Measurements from ENCODE around the gene SLCO3A1. TPM values are rescaled to one million over a fixed set of nuclear protein-coding genes. Genes with fewer than 3 reads are reported as not detected.

Gene SLCO3A1
- total and polyA plus RNA-seq, 5 donors = 37.4 to 52.0 (median 45.0) TPM

- peaks cover 14% of the 10 kb centered on the region for H3K4me1 ChIP-seq (ENCODE audit: control insufficient read depth, insufficient read depth, low read length)
- H3K27ac ChIP-seq (ENCODE audit: low read length) = peak overlapping the region; percentile 40
- H3K27me3 ChIP-seq (ENCODE audit: control insufficient read depth, insufficient read depth) = no peaks in the 10 kb centered on the region
- 81% methylated on average over 6 of the region's 6 CpGs for WGBS
- no peaks in the 10 kb centered on the region for H3K9me3 ChIP-seq (ENCODE audit: control insufficient read depth, low read length)
- H3K4me3 ChIP-seq (ENCODE audit: low read length) = no peak overlapping the region
- no peak for ATAC-seq
- intact Hi-C loops (cut with DNase I) = no loop called here
- no peak for DNase-seq
These were observed 17.5 kb downstream of the SLCO3A1 start for GRCh38 chr15:91870876-91871537.

- no peak for ATAC-seq
- Histone ChIP-seq H3K27me3 (ENCODE audit: control insufficient read depth, insufficient read depth) (no peaks in the 10 kb centered on the region), H3K27ac (ENCODE audit: low read length) (no peak overlapping the region), H3K4me3 (ENCODE audit: low read length) (no peak overlapping the region), H3K4me1 (ENCODE audit: control insufficient read depth, insufficient read depth, low read length) (peaks cover 14% of the 10 kb centered on the region), H3K9me3 (ENCODE audit: control insufficient read depth, low read length) (no peaks in the 10 kb centered on the region)
- intact Hi-C loops (cut with DNase I) = no loop called here
- 86% methylated on average over 5 of the region's 5 CpGs for WGBS
- DNase-seq = no peak
These were observed 18.3 kb downstream of the SLCO3A1 start for GRCh38 chr15:91871837-91872236.

GRCh38 chr15:91872356-91873137 is 19.0 kb downstream of the SLCO3A1 start:
- intact Hi-C loops (cut with DNase I) = no loop called here
- WGBS = 91% methylated on average over 15 of the region's 15 CpGs

GRCh38 chr15:91873138-91873536 is 19.6 kb downstream of the SLCO3A1 start:
- Histone ChIP-seq H3K9me3 (ENCODE audit: control insufficient read depth, low read length) (no peaks in the 10 kb centered on the region), H3K4me1 (ENCODE audit: control insufficient read depth, insufficient read depth, low read length) (peaks cover 16% of the 10 kb centered on the region), H3K4me3 (ENCODE audit: low read length) (no peak overlapping the region), H3K27ac (ENCODE audit: low read length) (no peak overlapping the region), H3K27me3 (ENCODE audit: control insufficient read depth, insufficient read depth) (no peaks in the 10 kb centered on the region)
- DNase-seq (no peak), ATAC-seq (no peak)
- intact Hi-C loops (cut with DNase I) = no loop called here
- WGBS = 62% methylated on average over 3 of the region's 3 CpGs

More at GRCh38 chr15:91872356-91873137, 19.0 kb downstream of the SLCO3A1 start:
- Histone ChIP-seq H3K4me1 (ENCODE audit: control insufficient read depth, insufficient read depth, low read length) (peaks cover 12% of the 10 kb centered on the region), H3K27me3 (ENCODE audit: control insufficient read depth, insufficient read depth) (no peaks in the 10 kb centered on the region), H3K9me3 (ENCODE audit: control insufficient read depth, low read length) (no peaks in the 10 kb centered on the region), H3K27ac (ENCODE audit: low read length) (no peak overlapping the region), H3K4me3 (ENCODE audit: low read length) (no peak overlapping the region)
- DNase-seq = no peak
- ATAC-seq = no peak

GRCh38 chr15:91874171-91874570 is 20.7 kb downstream of the SLCO3A1 start:
- H3K4me3 ChIP-seq (ENCODE audit: low read length) = no peak overlapping the region
- WGBS = 70% methylated on average over 3 of the region's 3 CpGs
- H3K27me3 ChIP-seq (ENCODE audit: control insufficient read depth, insufficient read depth) = no peaks in the 10 kb centered on the region
- H3K27ac ChIP-seq (ENCODE audit: low read length) = no peak overlapping the region
- peaks cover 14% of the 10 kb centered on the region for H3K4me1 ChIP-seq (ENCODE audit: control insufficient read depth, insufficient read depth, low read length)
- DNase-seq (no peak), ATAC-seq (no peak)
- intact Hi-C loops (cut with DNase I) = no loop called here
- H3K9me3 ChIP-seq (ENCODE audit: control insufficient read depth, low read length) = no peaks in the 10 kb centered on the region

GRCh38 chr15:91874992-91875660 is 21.6 kb downstream of the SLCO3A1 start:
- Histone ChIP-seq H3K27me3 (ENCODE audit: control insufficient read depth, insufficient read depth) (no peaks in the 10 kb centered on the region), H3K4me1 (ENCODE audit: control insufficient read depth, insufficient read depth, low read length) (peaks cover 14% of the 10 kb centered on the region), H3K9me3 (ENCODE audit: control insufficient read depth, low read length) (no peaks in the 10 kb centered on the region), H3K27ac (ENCODE audit: low read length) (no peak overlapping the region), H3K4me3 (ENCODE audit: low read length) (no peak overlapping the region)
- WGBS = 84% methylated on average over 9 of the region's 9 CpGs
- no peak for ATAC-seq
- intact Hi-C loops (cut with DNase I) = loop anchor here in 1 of 4 donors (5.0 kb wide), 1 partner anchor 578 kb away; no protein-coding TSS in a partner anchor
- no peak for DNase-seq

GRCh38 chr15:91876187-91876586 is 22.7 kb downstream of the SLCO3A1 start:
- intact Hi-C loops (cut with DNase I) = loop anchor here in 1 of 4 donors (5.0 kb wide), 1 partner anchor 579 kb away; no protein-coding TSS in a partner anchor
- DNase-seq (no peak), ATAC-seq (no peak)
- H3K27me3 ChIP-seq (ENCODE audit: control insufficient read depth, insufficient read depth) = no peaks in the 10 kb centered on the region
- H3K4me1 ChIP-seq (ENCODE audit: control insufficient read depth, insufficient read depth, low read length) = peaks cover 13% of the 10 kb centered on the region
- H3K27ac ChIP-seq (ENCODE audit: low read length) = peak overlapping the region; percentile 68
- WGBS = 86% methylated on average over 5 of the region's 5 CpGs
- no peaks in the 10 kb centered on the region for H3K9me3 ChIP-seq (ENCODE audit: control insufficient read depth, low read length)
- H3K4me3 ChIP-seq (ENCODE audit: low read length) = no peak overlapping the region

- peak; percentile 47 to 64 for ATAC-seq
- Histone ChIP-seq H3K4me3 (ENCODE audit: low read length) (no peak overlapping the region), H3K27me3 (ENCODE audit: control insufficient read depth, insufficient read depth) (no peaks in the 10 kb centered on the region), H3K4me1 (ENCODE audit: control insufficient read depth, insufficient read depth, low read length) (peaks cover 12% of the 10 kb centered on the region), H3K27ac (ENCODE audit: low read length) (peak overlapping the region; percentile 31), H3K9me3 (ENCODE audit: control insufficient read depth, low read length) (no peaks in the 10 kb centered on the region)
- WGBS = 74% methylated on average over 10 of the region's 10 CpGs
- no peak for DNase-seq
- intact Hi-C loops (cut with DNase I) = loop anchor here in 1 of 4 donors (5.0 kb wide), 1 partner anchor 581 kb away; no protein-coding TSS in a partner anchor
These were observed 24.9 kb downstream of the SLCO3A1 start for GRCh38 chr15:91878319-91878870.

- intact Hi-C loops (cut with DNase I) = loop anchor here in 1 of 4 donors (5.0 kb wide), 1 partner anchor 582 kb away; no protein-coding TSS in a partner anchor
- Histone ChIP-seq H3K9me3 (ENCODE audit: control insufficient read depth, low read length) (no peaks in the 10 kb centered on the region), H3K27ac (ENCODE audit: low read length) (no peak overlapping the region), H3K4me3 (ENCODE audit: low read length) (no peak overlapping the region), H3K27me3 (ENCODE audit: control insufficient read depth, insufficient read depth) (no peaks in the 10 kb centered on the region), H3K4me1 (ENCODE audit: control insufficient read depth, insufficient read depth, low read length) (peaks cover 12% of the 10 kb centered on the region)
- ATAC-seq (no peak), DNase-seq (no peak)
- WGBS = 77% methylated on average over 2 of the region's 2 CpGs
These were observed 25.6 kb downstream of the SLCO3A1 start for GRCh38 chr15:91879158-91879557.

GRCh38 chr15:91880373-91880772 is 26.9 kb downstream of the SLCO3A1 start:
- H3K27me3 ChIP-seq (ENCODE audit: control insufficient read depth, insufficient read depth) = no peaks in the 10 kb centered on the region
- ATAC-seq = no peak
- intact Hi-C loops (cut with DNase I) = no loop called here
- no peak overlapping the region for H3K4me3 ChIP-seq (ENCODE audit: low read length)
- no peaks in the 10 kb centered on the region for H3K9me3 ChIP-seq (ENCODE audit: control insufficient read depth, low read length)
- H3K27ac ChIP-seq (ENCODE audit: low read length) = no peak overlapping the region
- WGBS = 85% methylated on average over 3 of the region's 3 CpGs
- H3K4me1 ChIP-seq (ENCODE audit: control insufficient read depth, insufficient read depth, low read length) = peaks cover 12% of the 10 kb centered on the region
- no peak for DNase-seq

Data from right cardiac atrium (tissue), 5 donors.